Measurements from ENCODE around the gene EFCAB5.
"Not testable (repeated sequence)": the region's sequence is repeated elsewhere in the genome, so short reads cannot be mapped to it uniquely, and the experiment has no call there.

The EFCAB5 gene

DNA sequence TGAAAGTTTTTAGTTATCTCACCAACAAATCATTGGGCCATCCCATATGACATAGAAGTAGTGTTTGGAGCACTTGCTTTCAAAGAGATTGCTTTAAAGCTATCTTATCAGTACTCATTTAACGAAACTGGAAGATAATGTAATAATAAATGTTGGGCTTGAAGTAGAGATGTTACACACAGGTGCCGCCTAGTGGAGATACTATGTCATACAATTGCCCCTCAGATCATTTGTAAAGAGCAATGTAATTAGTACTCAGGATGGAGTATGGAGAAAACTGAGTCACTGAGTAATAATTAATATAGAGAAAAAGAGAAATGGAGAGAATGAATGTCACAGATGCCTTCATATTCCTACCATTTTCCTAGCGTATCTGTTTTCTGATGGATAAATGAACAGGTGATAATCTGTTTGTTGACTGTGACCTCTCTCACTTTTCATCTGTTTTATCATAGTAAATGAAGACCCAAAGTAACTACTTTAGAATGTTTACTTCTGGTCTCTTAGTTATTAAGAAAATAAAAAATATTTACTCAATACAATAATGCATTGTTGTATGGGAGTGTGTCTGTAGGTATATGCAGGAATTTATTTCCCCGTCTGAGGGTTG is 80.4 kb downstream of the EFCAB5 start:
- DNase-seq = peak; percentile 16

- not testable (repeated sequence) for DNase-seq
Measured at GRCh38 chr17:30025325-30025724, 83.9 kb downstream of the EFCAB5 start.

DNA sequence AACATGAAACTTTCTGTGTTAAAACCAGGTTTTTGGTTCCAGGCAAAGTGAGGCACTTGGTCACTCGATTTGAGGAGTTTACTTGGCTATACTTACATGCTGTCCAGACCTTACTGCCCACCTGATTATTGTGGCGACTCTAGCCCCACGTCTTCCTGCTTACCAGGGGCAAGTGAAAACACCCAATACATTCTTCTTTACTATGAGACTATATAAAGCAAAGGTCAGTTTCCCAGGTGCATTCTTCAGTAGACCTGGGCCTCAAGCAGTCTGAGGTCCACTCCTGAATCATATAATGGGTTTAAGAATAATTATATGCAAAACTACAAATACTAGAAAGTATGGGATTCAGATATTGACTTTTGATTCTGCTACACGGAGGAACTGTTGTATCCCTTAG is 86.2 kb downstream of the EFCAB5 start:
- DNase-seq = no peak

- no peak for DNase-seq
Measured at GRCh38 chr17:30031214-30031869, 89.9 kb downstream of the EFCAB5 start.

DNA sequence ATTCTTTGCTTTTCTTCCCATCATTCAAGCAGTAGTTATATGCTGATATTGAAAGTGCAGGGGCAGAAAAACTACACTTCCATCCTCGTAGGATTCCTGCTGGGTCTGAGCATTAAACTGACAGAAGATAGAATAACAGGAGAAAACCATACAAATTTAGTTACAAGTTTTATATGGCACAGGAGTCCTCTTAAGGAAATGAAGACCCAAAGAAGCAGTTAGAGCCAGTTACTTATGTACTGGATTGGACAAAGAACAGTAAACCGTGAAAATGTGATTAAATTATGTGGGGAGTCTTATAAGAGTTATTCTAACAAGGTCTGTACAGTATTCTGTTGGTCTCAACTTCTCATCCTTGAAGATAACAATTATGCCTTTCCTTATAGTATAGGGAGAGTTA is 93.9 kb downstream of the EFCAB5 start:
- no peak for DNase-seq

DNA sequence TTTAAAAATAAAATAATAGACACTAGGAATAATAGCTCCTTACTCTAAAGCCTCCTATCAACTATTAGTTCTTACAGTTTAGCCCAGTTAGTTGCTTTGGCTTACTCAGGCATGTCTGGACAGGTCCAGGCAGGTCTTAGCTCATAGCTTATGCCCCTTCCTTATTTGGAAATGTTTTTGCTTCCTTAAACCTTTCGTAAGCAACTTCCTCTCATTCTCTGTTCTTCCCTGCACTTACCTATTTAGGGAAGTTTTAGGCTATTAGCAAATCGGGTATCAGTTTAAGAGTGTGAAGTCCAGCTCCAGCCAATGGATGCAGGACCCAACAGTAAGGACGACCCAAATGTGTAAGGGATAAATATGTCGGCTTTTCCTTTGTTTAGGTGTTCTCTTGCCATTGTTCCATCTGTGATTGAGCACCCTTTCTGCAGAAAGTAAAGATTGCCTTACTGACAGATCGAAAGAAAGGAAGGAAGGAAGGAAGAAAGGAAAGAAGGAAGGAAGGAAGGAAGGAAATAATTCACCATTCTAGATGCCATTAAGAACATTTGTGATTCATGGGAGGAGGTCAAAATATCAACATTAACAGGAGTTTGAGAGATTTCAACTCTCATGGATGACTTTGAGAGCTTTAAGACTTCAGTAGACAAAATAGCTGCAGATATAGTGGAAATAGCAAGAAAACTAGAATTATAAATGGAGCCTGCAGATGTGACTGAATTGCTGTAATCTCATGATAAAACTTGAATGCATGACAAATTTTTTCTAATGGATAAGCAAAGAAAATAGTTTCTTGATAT is 99.5 kb downstream of the EFCAB5 start:
- not testable (repeated sequence) for DNase-seq

DNA sequence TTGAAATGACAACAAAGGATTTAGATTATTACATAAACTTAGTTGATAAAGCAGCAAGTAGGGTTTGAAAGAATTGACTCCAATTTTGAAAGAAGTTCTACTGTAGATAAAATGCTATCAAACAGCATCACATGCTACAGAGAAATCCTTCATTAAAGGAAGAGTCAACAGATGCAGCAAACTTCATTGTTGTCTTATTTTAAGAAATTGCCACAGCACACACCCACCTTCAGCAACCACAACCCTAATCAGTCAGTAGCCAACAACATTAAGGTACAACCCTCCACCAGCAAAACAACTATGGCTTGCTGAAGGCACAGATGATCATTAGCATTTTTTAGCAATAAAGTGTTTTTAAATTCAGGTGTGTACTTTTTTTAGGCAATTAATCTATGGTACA is 100.1 kb downstream of the EFCAB5 start:
- DNase-seq = no peak

- no peak for DNase-seq
Measured at GRCh38 chr17:30062372-30062771, 120.9 kb downstream of the EFCAB5 start.

GRCh38 chr17:30064738-30065137 is 123.3 kb downstream of the EFCAB5 start:
- DNase-seq = no peak

GRCh38 chr17:30068465-30068864 is 127.0 kb downstream of the EFCAB5 start:
- no peak for DNase-seq

DNA sequence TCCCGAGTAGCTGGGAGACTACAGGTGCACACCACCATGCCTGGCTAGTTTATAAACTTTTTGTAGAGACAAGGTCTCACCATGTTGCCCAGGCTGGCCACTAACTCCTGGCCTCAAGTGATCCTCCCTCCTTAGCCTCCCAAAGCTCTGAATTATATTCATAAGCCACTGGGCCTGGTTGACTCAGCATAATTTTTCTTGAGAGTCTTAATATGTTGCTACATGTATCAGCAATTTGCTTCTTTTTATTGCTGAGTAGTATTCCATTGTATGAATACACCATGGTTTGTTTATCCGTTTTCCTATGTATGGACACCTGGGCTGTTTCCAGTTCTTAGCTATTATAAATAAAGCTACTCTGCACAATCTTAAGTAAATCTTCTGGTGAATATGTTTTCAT is 132.8 kb downstream of the EFCAB5 start:
- no peak for DNase-seq

DNA sequence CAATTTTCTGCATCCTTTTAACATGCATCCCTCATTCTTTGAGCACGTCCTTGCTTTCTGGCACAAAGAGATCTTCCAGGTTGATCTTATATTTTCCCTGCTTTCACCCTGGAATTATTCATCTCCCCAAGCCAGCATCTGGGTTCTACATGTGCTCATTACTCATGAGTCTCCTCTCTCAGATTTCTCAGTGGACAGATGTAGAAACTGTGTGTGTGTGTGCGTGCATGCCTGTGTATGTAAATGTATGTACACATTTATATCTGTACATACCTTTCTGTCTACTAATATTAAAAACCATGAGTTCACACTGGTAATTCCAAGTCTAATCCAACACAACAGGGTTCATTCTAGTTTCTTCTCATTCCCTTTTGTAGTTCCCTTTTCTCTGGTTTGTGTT is 133.3 kb downstream of the EFCAB5 start:
- DNase-seq = no peak

- no peak for DNase-seq
Measured at GRCh38 chr17:30082773-30083172, 141.3 kb downstream of the EFCAB5 start.

DNA sequence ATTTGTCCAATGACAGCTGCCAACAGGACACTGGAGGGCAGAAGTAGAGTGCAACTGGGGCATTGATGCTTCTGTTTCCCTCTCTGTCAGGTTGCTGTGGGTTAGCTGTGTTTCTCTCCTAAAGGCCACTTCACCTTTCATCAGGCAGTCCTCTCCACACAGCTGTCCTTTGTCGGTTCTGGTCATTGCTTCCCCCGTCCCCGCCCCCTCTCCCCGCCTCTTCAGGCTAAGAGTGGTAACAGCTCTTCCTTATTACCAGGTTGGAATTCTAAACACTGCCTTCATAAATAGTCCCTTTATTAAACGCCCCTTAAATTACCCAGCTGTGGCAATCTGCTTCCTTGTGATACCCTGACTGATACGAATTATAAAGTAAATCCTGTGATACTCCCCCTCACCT is 143.4 kb downstream of the EFCAB5 start:
- DNase-seq = no peak

GRCh38 chr17:30086896-30087295 is 145.5 kb downstream of the EFCAB5 start:
- no peak for DNase-seq

DNA sequence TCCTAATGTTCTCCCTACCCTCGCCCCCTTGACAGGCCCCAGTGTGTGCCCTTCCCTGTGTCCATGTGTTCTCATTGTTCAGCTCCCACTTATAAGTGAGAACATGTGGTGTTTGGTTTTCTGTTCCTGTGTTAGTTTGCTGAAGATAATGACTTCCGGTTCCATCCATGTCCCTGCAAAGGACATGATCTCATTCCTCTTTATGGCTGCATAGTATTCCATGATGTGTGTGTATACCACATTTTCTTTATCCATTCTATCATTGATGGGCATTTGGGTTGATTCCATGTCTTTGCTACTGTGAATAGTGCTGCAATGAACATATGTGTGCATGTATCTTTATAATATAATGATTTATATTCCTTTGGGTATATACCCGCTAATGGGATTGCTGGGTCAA is 146.0 kb downstream of the EFCAB5 start:
- not testable (repeated sequence) for DNase-seq

- DNase-seq = no peak
Measured at GRCh38 chr17:30091121-30091670, 149.8 kb downstream of the EFCAB5 start.

DNA sequence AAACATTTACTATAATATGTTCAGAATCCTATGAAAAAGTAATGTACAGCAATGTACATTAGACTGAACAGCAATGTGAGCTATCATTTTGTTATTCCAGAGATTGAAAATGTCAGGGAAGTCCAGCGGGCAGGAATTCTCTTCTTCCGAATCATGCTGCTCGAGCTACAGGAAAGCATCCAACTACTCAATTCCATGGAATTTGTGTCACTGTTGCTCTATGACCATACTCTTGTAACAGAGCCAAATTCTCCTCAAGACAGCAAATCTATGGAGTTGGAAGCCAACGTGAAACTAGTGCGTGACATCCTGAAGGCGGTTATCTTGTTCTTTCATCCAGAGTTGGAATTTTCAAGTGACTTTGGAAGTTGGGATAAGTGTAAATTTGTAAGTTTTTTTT is 150.3 kb downstream of the EFCAB5 start:
- no peak for DNase-seq

- no peak for DNase-seq
Measured at GRCh38 chr17:30092886-30093285, 151.5 kb downstream of the EFCAB5 start.

GRCh38 chr17:30093463-30094147 is 152.2 kb downstream of the EFCAB5 start:
- peak; percentile 21 for DNase-seq

DNA sequence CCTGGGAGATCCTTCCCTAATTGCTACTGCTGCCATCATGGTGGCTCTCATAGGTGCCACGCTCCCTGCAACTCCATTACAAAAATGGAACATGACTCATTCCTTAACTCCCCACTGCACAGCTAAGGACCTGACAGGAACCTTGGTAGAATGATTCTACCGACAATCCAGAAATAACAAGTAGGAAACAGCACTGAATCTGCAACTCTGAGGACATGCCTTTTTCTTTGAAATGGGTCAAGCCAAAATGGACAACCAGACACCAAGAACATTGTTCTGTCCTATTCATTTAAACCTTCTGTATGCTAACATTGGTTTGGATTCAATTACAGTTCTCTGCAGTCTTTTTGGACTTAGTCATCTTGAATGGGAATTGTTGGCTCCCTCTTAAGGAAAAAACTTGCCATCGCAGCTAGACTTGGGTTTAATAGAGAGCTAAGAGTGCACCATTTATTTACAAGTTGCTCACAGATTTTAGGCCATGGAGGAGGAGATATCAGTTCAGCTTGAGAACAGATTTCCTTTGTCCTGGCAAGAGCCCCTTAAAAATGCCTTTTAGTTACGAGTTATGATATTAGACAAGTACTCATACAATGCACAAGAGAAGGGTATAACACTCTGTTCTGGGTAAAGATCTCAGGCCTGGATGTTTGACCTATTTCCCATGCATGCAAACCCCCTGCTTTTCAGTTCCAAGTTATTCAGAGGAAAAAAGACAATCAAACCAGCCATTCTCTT is 154.2 kb downstream of the EFCAB5 start:
- DNase-seq = peak; percentile 22

GRCh38 chr17:30101686-30102390 is 160.4 kb downstream of the EFCAB5 start:
- DNase-seq = no peak

Data from SHP77 treated with DMSO at 0.1 percent for 48 hours (cell line).